K562 (cell line): ENCODE data around the gene KRT36. TPM values are rescaled to one million over a fixed set of nuclear protein-coding genes. Genes with fewer than 3 reads are reported as not detected.
A peak's percentile ranks its signal among the peaks of the same experiment; 100 is the strongest.

Source experiments
- AFF1 ChIP-seq, 2 experiments: fragments of 450-650 bp; IDR thresholded peaks; 2 replicates each; pipeline ENCODE4 v1.6.1; 2018; ENCODE audit warnings: mild to moderate bottlenecking in 2 of 2, low read depth in 1 of 2; ENCODE audit not compliant: partially characterized antibody in 2 of 2
- AFF4 ChIP-seq: sonication (generic); formaldehyde crosslinking; IDR thresholded peaks from 2 replicates; pipeline ENCODE4 v1.8.0; 2023; ENCODE audit warnings: mild to moderate bottlenecking, missing genetic modification reagents
- FOXJ2 ChIP-seq: fragments of 200-800 bp; sonication (Bioruptor generic); IDR thresholded peaks from 2 replicates; pipeline ENCODE4 v1.6.1; 2016; ENCODE audit warnings: missing genetic modification characterization, missing compliant biosample characterization
- HNRNPL ChIP-seq: fragments of 200-400 bp; formaldehyde crosslinking; IDR thresholded peaks from 2 replicates; pipeline ENCODE4 v1.6.1; 2017; ENCODE audit warnings: low read depth, mild to moderate bottlenecking, low read length
- NFIX ChIP-seq: fragments of 250-450 bp; sonication (Bioruptor Pico); IDR thresholded peaks from 2 replicates; pipeline ENCODE4 v1.4.0; 2020; ENCODE audit warnings: low read depth, mild to moderate bottlenecking, moderate library complexity
- RNF2 ChIP-seq: sonication (generic); IDR thresholded peaks from 2 replicates; pipeline ENCODE4 v1.6.1; 2016
- SIN3B ChIP-seq: fragments of 450-650 bp; IDR thresholded peaks from 2 replicates; pipeline ENCODE4 v1.6.1; 2017; ENCODE audit warnings: low read depth, mild to moderate bottlenecking, moderate library complexity
- TSHZ1 ChIP-seq: fragments of 250-450 bp; sonication (Bioruptor Pico); IDR thresholded peaks from 2 replicates; pipeline ENCODE4 v1.4.0; 2020; ENCODE audit warnings: mild to moderate bottlenecking, moderate library complexity
- polyA plus RNA-seq, 8 experiments: library from polyadenylated mRNA; depleted of rRNA in 4 of 8; stranded (reverse) in 5 of 8; unstranded in 3 of 8; fragments of >200 nt; fragmentation: Nextera tagmentation in 2 of 8; fragmentation: Illumina TruSeq in 1 of 8; extraction: Ambion mirVana in 2 of 8; extraction: Trizol in 1 of 8; gene quantifications; 2 replicates each; pipeline versions ENCODE4 v1.2.1 to v1.2.3, GENCODE V29; 2011 to 2014; ENCODE audit warnings: inconsistent platforms in 1 of 8, missing spikeins in 1 of 8
- total RNA-seq, 7 experiments: library from RNA; depleted of rRNA in 6 of 7; stranded (reverse); fragments of >200 nt in 6 of 7; fragmentation: Illumina TruSeq in 2 of 7; extraction: Trizol in 2 of 7; gene quantifications; 2 replicates each; pipeline versions ENCODE4 v1.2.1 to v1.2.3, GENCODE V29; 2011 to 2021; ENCODE audit warnings: low replicate concordance in 1 of 7
- TF ChIP-seq, protein P1 (sequence below): fragments of 450-650 bp; formaldehyde crosslinking; IDR thresholded peaks from 2 replicates; pipeline ENCODE4 v1.4.0; 2020; ENCODE audit warnings: mild to moderate bottlenecking, moderate library complexity

The KRT36 gene
- total and polyA plus RNA-seq, 9 of the 15 experiments (the other 6 are each of a cell fraction or from before 2014, with no cell fraction given), result 0.04 TPM; not detected in 8

DNA sequence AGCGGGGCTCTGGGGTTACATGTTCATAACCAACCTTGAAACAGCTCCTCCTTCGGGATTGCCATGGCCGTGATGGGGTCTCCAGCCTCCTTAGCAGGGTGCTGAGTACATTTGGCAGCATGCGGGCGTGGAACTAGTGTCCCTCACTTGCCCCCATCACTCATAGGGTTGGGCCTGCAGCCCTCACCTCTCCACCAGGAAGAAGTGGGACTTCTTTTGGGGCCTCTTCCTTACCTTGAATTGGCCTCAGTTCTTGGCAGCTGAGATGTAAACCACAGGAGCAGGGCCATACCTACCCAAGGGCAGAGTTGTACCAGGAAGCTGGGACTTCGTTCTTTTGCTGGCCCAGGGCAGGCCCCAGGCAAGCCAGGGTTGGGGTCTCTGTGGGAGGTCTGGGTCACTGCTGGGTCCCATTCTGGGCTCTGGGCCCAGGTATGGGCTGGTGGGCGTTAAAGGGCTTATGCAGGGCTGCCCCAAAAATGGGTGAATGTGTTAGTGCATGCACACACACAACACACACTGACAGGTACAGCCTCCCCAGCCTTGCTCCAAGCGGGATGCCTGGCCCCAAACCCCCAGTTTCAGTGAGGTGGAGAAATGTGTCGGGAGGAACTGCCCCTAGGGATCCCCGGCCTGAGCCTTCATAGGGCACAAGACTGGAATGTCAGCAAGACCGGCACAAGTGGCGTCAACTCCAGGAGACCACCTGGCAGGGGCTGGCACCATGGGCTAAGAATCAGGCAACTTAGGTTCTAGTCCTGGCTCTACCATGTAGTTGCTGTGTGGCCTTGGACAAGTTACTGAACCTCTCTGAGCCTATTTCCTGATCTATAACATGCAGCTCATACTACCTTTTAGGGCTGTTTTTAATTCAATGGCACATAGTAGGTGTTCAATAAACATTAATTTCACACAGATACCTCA is 32.9 kb upstream of the KRT36 start (continued):
- TF ChIP-seq NFIX (CRISPR knock-in tag) (no peak), TSHZ1 (no peak), FOXJ2 (tag) (no peak), RNF2 (no peak), SIN3B (no peak), AFF1 (IDR thresholded peaks at IDR 0.05; ENCODE audit: low read depth in 1 of 2, partially characterized antibody in 2 of 2) (no peak), HNRNPL (0 out of 2 replicates have a peak, but pooled peaks have one; percentile 33), AFF4 (CRISPR knock-in tag) (no peak)
- TF ChIP-seq, protein P1, sequence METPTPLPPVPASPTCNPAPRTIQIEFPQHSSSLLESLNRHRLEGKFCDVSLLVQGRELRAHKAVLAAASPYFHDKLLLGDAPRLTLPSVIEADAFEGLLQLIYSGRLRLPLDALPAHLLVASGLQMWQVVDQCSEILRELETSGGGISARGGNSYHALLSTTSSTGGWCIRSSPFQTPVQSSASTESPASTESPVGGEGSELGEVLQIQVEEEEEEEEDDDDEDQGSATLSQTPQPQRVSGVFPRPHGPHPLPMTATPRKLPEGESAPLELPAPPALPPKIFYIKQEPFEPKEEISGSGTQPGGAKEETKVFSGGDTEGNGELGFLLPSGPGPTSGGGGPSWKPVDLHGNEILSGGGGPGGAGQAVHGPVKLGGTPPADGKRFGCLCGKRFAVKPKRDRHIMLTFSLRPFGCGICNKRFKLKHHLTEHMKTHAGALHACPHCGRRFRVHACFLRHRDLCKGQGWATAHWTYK (CRISPR knock-in tag), result no peak
